C4-2B (cell line): Measurements from ENCODE around the gene ST3GAL6.

Experiments used
- ZFX ChIP-seq: fragments of 450-650 bp; IDR thresholded peaks from 2 replicates; pipeline ENCODE4 v1.6.1; 2017
- TF ChIP-seq, protein P1 (sequence below): fragments of 450-650 bp; conservative IDR thresholded peaks from 2 replicates; pipeline ENCODE4 v1.5.1; 2017; ENCODE audit warnings: mild to moderate bottlenecking

- TF ChIP-seq, protein P1, sequence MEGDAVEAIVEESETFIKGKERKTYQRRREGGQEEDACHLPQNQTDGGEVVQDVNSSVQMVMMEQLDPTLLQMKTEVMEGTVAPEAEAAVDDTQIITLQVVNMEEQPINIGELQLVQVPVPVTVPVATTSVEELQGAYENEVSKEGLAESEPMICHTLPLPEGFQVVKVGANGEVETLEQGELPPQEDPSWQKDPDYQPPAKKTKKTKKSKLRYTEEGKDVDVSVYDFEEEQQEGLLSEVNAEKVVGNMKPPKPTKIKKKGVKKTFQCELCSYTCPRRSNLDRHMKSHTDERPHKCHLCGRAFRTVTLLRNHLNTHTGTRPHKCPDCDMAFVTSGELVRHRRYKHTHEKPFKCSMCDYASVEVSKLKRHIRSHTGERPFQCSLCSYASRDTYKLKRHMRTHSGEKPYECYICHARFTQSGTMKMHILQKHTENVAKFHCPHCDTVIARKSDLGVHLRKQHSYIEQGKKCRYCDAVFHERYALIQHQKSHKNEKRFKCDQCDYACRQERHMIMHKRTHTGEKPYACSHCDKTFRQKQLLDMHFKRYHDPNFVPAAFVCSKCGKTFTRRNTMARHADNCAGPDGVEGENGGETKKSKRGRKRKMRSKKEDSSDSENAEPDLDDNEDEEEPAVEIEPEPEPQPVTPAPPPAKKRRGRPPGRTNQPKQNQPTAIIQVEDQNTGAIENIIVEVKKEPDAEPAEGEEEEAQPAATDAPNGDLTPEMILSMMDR = no peak
- TF ChIP-seq ZFX = no peak
Measured at GRCh38 chr3:98734306-98734705, 28.8 kb upstream of the ST3GAL6 start.
